GM23338 (cell line): Measurements from ENCODE around the gene ZNF292.

ENCODE experiments used
- EZH2 ChIP-seq: fragments of 200-600 bp; sonication (generic); IDR thresholded peaks from one replicate; pipeline ENCODE4 v1.8.0; 2017; ENCODE audit warnings: antibody characterized with exemption, mild to moderate bottlenecking, low read depth; ENCODE audit not compliant: unreplicated experiment
- EZH2phosphoT487 ChIP-seq: fragments of 200-600 bp; sonication (generic); IDR thresholded peaks from one replicate; pipeline ENCODE4 v1.8.1; 2018; ENCODE audit warnings: antibody characterized with exemption; ENCODE audit not compliant: unreplicated experiment
- JUNB ChIP-seq: IDR thresholded peaks from one replicate; pipeline ENCODE4 v1.6.1; 2016; ENCODE audit warnings: antibody characterized with exemption; ENCODE audit not compliant: unreplicated experiment
- NANOG ChIP-seq: IDR thresholded peaks from 2 replicates; pipeline ENCODE4 v1.6.1; 2016; ENCODE audit warnings: antibody characterized with exemption, borderline replicate concordance
- POLR2AphosphoS5 ChIP-seq: IDR thresholded peaks from 2 replicates; pipeline ENCODE4 v1.6.1; 2016; ENCODE audit warnings: antibody characterized with exemption, low read depth
- STAT1 ChIP-seq: IDR thresholded peaks from one replicate; pipeline ENCODE4 v1.6.1; 2016; ENCODE audit warnings: antibody characterized with exemption; ENCODE audit not compliant: unreplicated experiment
- ZNF331 ChIP-seq: fragments of 250-450 bp; sonication (Bioruptor Pico); IDR thresholded peaks from 2 replicates; pipeline ENCODE4 v1.5.0; 2020; ENCODE audit warnings: low read depth, mild to moderate bottlenecking, moderate library complexity
- TF ChIP-seq, protein P1 (sequence below), 2 experiments: fragments of 200-600 bp in 1 of 2; sonication (generic) in 1 of 2; conservative IDR thresholded peaks; 2 replicates each; pipeline versions ENCODE4 v1.5.1 to v1.6.1; 2016 to 2017; ENCODE audit warnings: antibody characterized with exemption in 2 of 2, low read depth in 2 of 2, mild to moderate bottlenecking in 2 of 2, moderate library complexity in 1 of 2
- TF ChIP-seq, protein P2 (sequence below): IDR thresholded peaks from one replicate; pipeline ENCODE4 v1.6.1; 2018; ENCODE audit warnings: antibody characterized with exemption; ENCODE audit not compliant: unreplicated experiment
- TF ChIP-seq, protein P3 (sequence below): IDR thresholded peaks from 2 replicates; pipeline ENCODE4 v1.6.1; 2016; ENCODE audit warnings: antibody characterized with exemption

DNA sequence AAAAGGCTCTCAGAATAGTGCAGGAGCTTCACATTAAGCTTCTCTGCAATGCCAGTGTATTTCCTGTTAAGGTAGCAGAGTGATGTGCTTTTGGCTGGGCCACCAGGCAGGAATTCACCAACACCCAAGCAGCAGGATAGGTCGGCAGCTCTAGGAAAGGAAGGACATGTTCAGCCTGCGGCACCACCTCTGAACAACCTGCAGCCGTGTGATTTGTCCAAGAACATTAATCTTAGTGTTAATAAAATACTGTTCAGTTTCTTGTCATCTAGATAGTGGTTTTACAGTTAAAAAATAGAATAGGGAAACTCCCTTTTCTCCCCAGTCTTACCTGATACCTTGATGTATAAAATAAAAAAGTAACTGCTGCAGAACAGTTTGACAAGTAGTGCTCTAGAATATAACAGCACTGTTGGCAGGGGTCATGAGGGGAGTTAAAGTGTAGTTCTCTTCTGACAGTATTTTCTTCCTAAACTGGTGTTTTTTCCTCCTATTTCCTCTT, 18.8 kb downstream of the ZNF292 start:
- TF ChIP-seq STAT1 (no peak), EZH2 (no peak), EZH2phosphoT487 (no peak), ZNF331 (CRISPR knock-in tag) (no peak), POLR2AphosphoS5 (no peak), NANOG (no peak), JUNB (no peak)
- TF ChIP-seq, protein P1, sequence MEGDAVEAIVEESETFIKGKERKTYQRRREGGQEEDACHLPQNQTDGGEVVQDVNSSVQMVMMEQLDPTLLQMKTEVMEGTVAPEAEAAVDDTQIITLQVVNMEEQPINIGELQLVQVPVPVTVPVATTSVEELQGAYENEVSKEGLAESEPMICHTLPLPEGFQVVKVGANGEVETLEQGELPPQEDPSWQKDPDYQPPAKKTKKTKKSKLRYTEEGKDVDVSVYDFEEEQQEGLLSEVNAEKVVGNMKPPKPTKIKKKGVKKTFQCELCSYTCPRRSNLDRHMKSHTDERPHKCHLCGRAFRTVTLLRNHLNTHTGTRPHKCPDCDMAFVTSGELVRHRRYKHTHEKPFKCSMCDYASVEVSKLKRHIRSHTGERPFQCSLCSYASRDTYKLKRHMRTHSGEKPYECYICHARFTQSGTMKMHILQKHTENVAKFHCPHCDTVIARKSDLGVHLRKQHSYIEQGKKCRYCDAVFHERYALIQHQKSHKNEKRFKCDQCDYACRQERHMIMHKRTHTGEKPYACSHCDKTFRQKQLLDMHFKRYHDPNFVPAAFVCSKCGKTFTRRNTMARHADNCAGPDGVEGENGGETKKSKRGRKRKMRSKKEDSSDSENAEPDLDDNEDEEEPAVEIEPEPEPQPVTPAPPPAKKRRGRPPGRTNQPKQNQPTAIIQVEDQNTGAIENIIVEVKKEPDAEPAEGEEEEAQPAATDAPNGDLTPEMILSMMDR (conservative IDR thresholded peaks at IDR 0.05; ENCODE audit: low read depth in 2 of 2) = no peak
- TF ChIP-seq, protein P2, sequence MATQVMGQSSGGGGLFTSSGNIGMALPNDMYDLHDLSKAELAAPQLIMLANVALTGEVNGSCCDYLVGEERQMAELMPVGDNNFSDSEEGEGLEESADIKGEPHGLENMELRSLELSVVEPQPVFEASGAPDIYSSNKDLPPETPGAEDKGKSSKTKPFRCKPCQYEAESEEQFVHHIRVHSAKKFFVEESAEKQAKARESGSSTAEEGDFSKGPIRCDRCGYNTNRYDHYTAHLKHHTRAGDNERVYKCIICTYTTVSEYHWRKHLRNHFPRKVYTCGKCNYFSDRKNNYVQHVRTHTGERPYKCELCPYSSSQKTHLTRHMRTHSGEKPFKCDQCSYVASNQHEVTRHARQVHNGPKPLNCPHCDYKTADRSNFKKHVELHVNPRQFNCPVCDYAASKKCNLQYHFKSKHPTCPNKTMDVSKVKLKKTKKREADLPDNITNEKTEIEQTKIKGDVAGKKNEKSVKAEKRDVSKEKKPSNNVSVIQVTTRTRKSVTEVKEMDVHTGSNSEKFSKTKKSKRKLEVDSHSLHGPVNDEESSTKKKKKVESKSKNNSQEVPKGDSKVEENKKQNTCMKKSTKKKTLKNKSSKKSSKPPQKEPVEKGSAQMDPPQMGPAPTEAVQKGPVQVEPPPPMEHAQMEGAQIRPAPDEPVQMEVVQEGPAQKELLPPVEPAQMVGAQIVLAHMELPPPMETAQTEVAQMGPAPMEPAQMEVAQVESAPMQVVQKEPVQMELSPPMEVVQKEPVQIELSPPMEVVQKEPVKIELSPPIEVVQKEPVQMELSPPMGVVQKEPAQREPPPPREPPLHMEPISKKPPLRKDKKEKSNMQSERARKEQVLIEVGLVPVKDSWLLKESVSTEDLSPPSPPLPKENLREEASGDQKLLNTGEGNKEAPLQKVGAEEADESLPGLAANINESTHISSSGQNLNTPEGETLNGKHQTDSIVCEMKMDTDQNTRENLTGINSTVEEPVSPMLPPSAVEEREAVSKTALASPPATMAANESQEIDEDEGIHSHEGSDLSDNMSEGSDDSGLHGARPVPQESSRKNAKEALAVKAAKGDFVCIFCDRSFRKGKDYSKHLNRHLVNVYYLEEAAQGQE = no peak
- TF ChIP-seq, protein P3, sequence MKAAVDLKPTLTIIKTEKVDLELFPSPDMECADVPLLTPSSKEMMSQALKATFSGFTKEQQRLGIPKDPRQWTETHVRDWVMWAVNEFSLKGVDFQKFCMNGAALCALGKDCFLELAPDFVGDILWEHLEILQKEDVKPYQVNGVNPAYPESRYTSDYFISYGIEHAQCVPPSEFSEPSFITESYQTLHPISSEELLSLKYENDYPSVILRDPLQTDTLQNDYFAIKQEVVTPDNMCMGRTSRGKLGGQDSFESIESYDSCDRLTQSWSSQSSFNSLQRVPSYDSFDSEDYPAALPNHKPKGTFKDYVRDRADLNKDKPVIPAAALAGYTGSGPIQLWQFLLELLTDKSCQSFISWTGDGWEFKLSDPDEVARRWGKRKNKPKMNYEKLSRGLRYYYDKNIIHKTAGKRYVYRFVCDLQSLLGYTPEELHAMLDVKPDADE = no peak
